NCI-H146 (cell line): Measurements from ENCODE around the gene HCST.
A peak's percentile ranks its signal among the peaks of the same experiment; 100 is the strongest.
"Not testable (repeated sequence)": the region's sequence is repeated elsewhere in the genome, so short reads cannot be mapped to it uniquely, and the experiment has no call there.

ENCODE experiments used
- DNase-seq: peaks from one replicate; lab custom pipeline; 2025; lab: John Stamatoyannopoulos, UW

HCST gene

DNA sequence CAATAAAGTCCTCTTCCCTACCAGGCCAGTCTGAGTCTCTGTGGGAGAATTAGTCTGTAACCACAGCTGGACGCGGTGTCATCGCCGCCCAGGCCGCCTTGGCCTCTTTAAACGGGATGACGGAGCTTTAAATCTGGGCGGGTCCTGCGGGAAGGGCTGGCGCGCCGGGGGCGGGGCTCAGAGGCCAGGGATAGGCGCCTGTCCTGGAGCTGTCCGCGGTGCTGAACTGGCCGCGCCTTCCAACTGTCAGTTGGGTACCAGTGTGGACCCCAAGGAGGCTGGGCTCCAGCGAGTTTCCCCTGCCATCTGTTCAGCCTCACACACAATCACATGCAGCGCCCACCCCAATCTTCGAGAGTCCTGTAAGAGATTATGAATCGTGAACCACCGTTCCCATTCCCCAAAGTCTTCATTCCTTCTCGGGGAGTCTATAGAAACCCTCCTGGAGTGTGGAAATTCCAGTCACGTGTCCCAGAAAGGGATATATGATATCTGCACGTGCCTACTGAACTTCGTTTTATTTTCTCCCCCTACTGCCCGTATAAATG lies 22.5 kb upstream of the HCST start:
- DNase-seq = peak; percentile 52

- peak; percentile 62 for DNase-seq
Measured at GRCh38 chr19:35882114-35882832, 20.1 kb upstream of the HCST start.

- DNase-seq = no peak
Measured at GRCh38 chr19:35883882-35884281, 18.4 kb upstream of the HCST start.

- no peak for DNase-seq
Measured at GRCh38 chr19:35885225-35885738, 17.0 kb upstream of the HCST start.

DNA sequence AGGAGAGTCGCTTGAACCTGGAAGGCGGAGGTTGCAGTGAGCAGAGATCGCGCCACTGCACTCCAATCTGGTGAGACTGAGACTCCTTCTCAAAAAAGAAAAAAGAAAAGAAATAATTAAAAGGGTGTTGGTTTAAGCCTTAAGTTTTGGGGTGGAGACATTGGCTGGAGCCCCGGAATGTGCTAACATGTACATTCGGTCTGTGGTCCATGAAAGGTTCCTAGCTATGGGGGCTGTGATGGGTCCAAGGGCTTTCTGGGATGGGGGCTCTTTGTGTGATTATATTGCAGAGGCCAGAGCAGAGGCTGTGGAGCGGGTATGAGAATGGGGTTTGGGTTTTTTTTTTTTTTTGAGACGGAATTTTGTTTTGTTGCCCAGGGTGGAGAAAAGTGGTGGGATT lies 16.4 kb upstream of the HCST start:
- no peak for DNase-seq

DNA sequence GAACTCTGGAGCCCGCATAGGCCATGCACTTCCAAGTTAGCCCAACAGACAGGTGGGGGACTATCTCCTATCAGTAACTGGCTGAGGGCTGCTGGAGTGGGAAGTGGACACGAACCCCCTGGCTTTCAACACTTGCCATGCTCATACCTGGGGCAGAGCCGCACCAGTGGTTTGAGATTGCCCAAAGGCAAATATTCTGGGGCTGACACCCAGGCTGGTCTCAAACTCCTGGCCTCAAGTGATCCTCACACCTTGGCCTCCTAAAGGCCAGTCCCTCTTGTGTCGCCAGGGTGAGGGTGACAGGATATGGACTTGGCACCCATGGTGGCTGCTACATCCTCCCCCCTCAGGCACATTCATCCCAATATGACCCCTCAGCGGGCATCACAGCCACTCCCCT lies 15.1 kb upstream of the HCST start:
- no peak for DNase-seq

- DNase-seq = no peak
Measured at GRCh38 chr19:35888398-35888797, 13.9 kb upstream of the HCST start.

GRCh38 chr19:35889370-35890112 lies 12.8 kb upstream of the HCST start:
- DNase-seq = no peak

GRCh38 chr19:35890113-35890650 lies 12.1 kb upstream of the HCST start:
- DNase-seq = no peak

- DNase-seq = not testable (repeated sequence)
Measured at GRCh38 chr19:35891819-35892218, 10.5 kb upstream of the HCST start.

- no peak for DNase-seq
Measured at GRCh38 chr19:35894342-35894741, 8.0 kb upstream of the HCST start.

DNA sequence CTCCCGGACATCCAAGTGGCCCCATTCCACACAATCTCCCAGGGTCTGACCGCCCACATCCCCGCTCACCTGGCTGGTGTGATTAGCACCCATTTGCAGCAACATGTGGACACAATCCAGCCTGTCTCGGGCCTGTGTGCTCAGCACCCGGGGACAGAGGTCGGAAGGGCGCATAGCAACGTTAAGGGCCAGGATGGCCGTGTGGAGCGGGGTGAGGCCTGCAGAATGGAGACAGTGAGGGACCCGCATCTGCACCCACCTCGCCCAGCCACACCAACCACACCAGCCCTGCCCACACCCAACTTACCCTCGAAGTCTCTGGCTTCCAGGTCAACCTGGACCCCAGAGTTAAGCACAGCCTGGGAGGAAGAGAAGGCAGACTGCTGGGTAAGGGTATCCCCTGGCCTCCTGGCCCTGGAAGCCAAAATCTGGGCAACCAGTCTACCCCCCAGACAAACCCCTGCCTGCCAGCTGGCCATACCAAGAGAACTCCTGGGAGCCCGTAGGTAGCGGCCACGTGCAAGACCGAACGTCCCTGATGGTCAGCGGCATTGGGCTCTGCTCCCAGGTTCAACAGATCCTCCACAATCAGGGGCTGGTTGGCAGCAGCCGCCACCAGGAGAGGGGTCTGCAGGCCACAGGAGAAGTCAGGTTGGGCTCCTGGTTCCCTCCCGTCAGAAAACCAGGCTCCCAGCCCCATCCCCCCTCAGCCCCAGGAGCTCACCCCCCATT lies 6.3 kb upstream of the HCST start:
- DNase-seq = no peak

DNA sequence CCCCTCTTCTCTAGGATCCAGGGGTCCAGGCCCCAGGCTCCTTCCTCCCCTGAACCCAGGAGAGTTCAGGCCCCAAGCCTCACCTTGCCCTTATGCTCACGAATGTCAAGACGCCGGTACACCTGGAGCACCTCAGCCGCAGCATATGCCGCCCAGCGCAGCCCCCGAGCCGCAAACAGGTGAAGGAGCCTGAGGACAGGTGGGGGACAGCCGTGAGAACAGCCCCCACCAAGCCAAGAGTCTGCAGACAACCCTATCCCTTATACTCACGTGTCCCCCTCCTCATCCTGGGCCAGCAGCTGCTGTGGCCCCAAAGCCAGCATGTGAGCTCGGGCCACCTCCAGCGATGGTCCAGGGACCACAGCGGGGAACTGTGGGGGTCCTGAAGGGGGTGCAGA lies 5.7 kb upstream of the HCST start:
- no peak for DNase-seq

GRCh38 chr19:35897706-35898451 lies 4.5 kb upstream of the HCST start:
- no peak for DNase-seq

- no peak for DNase-seq
Measured at GRCh38 chr19:35898499-35898809, 3.9 kb upstream of the HCST start.

DNA sequence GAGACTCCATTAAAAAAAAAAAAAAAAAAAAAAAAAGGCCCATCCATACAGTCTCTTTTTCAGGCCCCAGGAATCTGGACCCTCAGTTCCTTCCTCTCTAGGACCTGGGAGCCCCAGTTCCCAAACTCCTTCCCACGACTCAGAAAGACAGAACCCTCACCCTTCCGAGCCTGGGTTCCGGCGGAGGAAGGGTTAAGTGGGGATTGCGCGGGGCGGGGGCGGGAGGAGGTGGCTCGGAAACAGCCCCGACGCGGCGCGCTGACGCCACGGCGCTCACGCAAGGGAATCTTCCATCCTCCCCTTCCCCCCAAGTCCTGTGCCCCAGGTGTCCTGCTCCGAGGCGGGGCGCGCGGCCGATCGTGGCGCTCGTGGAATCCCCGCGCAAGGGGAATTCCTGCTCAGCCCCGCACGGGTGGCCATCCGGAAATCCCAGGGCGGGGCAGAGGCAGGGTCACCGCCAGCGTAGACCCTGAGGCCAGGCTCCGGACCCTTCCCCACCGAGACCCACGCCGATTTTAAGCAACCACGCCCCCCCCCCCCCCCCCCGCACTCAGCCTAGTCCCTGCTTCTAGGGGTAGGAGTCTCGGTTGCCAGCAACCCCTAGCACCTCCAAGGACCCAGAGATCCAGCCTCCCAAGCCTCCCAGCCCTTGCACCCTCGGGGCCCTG lies 2.6 kb upstream of the HCST start:
- DNase-seq = peak; percentile 82

DNA sequence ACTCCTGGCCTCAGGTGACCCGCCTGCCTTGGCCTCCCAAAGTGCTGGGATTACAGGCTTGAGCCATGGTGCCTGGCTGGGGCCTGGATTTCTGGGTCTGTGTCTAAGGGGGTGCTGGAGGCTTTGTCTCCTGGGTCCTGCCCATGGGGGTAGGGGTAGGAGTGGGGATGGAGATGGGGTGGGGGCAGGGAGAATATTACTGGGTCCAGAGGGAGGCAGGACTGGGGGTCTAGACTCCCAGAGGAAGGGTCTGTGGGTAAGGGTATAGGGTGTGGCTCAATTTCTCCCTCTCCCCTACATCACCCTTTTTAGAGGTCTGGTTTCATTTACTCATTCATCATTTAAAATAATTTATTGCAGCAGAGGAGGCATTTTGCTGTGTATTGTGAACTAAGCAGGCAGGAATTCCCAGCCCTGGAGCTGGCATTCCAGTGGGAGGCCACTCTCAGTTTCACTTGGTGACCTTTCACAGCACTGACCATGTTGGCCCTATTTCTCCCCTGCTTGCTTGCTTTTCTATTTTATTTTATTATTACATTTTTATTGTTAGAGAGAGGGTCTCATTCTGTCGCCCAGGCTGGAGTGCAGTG lies 1.2 kb upstream of the HCST start:
- DNase-seq = no peak

GRCh38 chr19:35902870-35903475 lies 644 bp downstream of the HCST start:
- no peak for DNase-seq

DNA sequence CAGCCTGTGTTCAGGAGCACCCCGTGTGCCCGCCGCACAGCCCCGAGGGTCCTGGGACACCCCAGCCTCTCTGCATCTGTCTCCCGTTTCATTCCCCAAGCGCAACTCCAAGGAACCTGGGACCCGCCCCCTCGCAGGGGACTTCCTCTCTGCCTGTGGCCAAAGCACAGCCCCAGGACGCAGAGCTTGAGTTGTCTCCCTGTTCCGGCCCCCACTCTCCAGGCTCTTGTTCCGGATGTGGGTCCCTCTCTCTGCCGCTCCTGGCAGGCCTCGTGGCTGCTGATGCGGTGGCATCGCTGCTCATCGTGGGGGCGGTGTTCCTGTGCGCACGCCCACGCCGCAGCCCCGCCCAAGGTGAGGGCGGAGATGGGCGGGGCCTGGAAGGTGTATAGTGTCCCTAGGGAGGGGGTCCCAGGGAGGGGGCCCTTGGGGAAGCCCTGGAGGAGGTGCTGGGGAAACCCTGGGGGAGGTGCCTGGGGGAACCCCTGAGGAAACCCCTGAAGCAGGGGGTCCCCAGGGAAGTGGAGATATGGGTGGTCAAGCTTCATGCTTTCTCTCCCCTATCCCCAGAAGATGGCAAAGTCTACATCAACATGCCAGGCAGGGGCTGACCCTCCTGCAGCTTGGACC lies 1.3 kb downstream of the HCST start:
- peak; percentile 85 for DNase-seq
